ENCODE measurements around the gene GRID2.

GRID2 gene

GRCh38 chr4:92535599-92535998 is 231.8 kb downstream of the GRID2 start:
- no peak for DNase-seq

- no peak for DNase-seq
Observed at GRCh38 chr4:92551616-92552015, 247.8 kb downstream of the GRID2 start.

DNA sequence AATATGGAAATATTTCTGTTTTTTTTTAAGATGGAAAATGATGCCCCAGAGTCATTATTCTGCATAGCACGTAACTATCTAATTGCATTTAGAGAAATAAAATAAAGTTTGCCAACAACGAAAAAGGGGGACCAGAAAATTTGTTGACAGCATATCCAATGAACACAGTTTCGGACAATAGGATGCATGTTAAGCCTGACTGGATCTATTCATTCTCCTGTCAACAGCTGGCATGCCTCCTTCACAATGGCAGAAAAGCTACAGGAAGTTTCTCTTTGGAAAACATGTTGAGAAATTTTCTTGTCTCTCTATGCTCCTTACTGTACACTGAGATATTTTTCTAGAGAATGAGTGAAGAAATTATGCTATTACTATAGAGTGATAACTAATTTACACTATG is 262.5 kb downstream of the GRID2 start:
- no peak for DNase-seq

DNA sequence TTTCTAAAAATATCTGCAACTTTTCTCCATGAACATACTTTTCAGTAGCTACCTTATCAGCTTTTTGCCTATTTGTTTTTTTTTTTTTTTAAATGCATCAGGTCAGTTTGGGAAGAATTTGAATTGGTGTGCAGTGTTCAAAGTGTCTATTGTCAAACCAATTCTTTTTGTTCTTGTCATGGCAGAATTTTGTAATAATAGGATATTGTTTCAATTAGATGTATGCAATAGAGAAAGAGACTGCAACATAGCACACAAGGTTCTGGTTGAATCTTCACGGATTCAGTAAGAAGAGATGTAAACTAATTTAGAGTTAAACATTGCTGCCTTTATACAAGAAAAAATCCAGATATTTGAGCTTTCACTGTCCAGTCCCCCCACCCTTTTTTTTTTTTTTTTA is 277.1 kb downstream of the GRID2 start:
- no peak for DNase-seq

- DNase-seq = no peak
Observed at GRCh38 chr4:92599044-92599443, 295.3 kb downstream of the GRID2 start.

GRCh38 chr4:92600638-92601037 is 296.9 kb downstream of the GRID2 start:
- DNase-seq = no peak

GRCh38 chr4:92606227-92606626 is 302.5 kb downstream of the GRID2 start:
- no peak for DNase-seq

DNA sequence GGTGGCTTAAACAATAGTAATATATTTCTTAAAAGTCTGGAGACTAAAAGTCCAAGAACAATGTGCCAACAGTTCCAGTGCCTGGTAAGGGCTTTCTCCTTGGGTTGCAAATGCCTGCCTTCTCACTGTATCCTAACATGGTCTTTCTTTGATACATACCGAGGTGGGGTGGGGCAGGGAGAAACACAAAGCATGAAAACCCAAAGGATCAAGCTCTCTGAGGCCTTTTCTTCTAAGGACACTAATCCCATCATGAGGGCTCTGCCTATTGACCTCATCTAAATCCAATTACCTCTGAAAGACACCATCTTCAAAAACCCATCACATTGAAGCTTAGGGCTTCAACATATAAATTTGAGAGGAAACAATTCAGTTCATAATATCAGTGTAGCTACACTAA is 311.3 kb downstream of the GRID2 start:
- no peak for DNase-seq

- no peak for DNase-seq
Observed at GRCh38 chr4:92618968-92619367, 315.2 kb downstream of the GRID2 start.

- no peak for DNase-seq
Observed at GRCh38 chr4:92629302-92629701, 325.5 kb downstream of the GRID2 start.

GRCh38 chr4:92634882-92635281 is 331.1 kb downstream of the GRID2 start:
- no peak for DNase-seq

DNA sequence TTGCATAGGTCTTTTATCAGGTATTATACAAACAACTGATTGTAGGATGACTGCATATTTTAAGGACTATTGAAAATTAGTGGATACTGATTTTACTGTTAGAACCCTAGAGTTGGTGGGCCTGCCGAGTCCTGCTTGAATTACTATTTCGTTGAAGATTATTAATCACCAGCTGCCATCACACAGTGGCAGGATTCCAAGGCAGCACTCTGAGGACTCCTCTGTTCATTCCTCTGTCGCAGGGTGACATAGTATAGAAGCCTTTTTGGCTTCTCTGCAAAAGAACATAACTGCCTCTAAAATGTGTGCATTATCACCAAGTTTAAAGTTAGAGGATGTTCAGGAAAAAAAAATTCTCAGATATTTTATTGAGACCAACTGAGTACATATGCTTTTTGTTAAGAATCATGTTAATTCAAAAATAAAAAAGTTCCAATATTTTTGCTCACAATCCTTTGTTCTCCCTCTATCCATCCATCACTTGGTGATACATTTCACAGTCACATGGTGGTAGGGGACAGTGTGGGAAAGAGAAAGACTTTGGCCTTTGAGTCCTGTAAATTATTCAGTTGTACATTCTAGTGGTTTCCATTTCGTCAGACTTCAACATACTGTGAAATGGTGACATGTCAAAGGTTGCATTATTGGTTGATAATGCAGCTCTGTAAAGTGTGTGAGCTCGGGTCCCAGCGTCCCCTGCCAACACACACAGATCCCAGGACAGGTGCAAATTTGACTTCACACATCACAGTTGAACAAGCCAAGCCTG is 332.5 kb downstream of the GRID2 start:
- DNase-seq = no peak

GRCh38 chr4:92641409-92641808 is 337.6 kb downstream of the GRID2 start:
- DNase-seq = no peak

GRCh38 chr4:92646826-92647225 is 343.1 kb downstream of the GRID2 start:
- DNase-seq = no peak

DNA sequence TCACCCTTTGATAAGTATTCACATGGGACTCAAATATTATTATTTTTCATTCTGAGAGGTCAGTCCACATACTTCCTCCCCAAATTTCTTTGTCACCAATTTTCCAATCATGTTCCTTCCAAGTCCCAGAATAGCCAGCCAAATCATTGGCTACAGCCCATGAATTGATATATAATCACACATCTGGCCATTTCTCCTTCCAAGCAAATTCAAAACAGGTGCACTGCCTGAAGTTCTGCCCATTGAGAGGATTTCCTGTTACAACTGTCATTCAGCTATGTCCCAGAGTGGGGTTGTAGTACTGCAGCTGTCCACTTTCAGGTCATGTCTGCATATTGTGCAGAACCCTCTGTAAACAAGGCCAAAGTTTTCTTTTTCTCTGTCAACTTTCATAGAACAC is 347.8 kb downstream of the GRID2 start:
- no peak for DNase-seq

DNA sequence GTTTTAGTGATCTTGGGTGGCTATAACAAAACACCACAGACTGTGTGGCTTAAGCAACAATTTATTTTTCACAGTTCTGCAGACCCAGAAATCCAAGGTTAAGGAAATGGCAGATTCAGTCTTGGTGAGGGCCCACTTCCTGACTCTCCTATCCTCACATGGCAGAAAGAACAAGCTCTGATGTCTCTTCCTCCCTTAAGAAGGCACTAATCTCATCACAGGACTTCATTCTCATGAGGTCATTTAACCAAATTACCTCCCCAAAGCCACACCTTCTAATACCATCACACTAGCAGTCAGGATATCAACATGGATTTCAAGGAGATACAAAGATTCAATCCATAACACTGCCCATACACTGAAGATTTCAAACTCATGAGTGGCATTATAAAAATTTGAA is 350.3 kb downstream of the GRID2 start:
- DNase-seq = no peak

GRCh38 chr4:92657695-92658094 is 353.9 kb downstream of the GRID2 start:
- no peak for DNase-seq

- DNase-seq = no peak
Observed at GRCh38 chr4:92658318-92658717, 354.6 kb downstream of the GRID2 start.

DNA sequence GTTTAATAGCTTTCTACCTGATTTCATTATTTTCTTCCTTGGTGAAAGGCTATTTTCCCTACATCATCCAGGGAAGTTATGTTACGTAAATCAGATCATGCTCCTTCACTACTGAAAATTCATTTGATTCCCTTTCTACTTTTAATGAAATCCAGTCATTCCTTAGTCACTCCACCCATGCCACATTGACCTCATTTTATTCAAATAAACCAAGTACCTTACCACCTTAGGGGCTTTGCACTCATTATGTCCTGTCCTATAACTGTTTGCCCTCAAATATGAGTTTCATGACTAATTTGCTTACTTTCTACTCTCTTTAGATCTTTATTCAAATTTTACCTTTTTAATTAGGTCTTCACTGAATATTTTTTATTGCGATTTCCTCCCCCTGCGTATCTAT is 374.0 kb downstream of the GRID2 start:
- no peak for DNase-seq

GRCh38 chr4:92678292-92678691 is 374.5 kb downstream of the GRID2 start:
- no peak for DNase-seq

- DNase-seq = no peak
Observed at GRCh38 chr4:92679149-92679548, 375.4 kb downstream of the GRID2 start.

DNA sequence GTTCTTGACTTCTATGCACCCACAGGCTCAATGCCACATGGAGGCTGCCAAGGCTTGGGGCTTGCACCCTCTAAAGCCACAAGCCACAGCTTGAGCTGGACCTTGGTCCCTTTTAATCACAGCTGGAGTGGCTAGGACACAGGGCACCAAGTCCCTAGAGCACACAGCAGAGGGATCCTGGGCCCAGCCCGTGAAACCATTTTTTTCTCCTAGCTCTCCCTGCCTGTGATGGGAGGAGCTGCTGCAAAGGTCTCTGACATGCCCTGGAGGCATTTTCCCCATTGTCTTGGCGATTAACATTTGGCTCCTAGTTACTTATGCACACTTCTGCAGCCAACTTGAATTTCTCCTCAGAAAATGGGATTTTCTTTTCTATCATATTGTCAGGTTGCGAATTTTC is 410.9 kb downstream of the GRID2 start:
- DNase-seq = no peak

DNA sequence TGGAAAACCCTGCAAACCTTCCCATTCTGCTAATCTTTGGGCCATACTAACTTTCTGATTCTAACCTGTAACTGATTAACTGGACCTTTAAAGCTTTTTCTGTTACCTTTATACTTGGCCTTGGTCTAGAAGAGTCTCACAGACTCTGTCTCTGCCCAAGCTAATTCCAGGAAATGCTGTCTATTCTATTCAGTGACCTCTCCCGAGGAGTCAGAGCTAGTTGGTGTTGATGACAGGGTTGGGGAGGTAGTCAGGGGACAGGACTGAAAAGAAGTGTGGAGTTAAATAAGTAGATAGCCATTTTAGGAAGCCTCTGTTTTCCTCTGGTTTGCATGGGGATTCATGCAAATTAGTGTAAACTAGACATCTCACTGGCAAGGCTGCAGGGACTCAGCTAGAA is 429.5 kb downstream of the GRID2 start:
- DNase-seq = no peak

DNA sequence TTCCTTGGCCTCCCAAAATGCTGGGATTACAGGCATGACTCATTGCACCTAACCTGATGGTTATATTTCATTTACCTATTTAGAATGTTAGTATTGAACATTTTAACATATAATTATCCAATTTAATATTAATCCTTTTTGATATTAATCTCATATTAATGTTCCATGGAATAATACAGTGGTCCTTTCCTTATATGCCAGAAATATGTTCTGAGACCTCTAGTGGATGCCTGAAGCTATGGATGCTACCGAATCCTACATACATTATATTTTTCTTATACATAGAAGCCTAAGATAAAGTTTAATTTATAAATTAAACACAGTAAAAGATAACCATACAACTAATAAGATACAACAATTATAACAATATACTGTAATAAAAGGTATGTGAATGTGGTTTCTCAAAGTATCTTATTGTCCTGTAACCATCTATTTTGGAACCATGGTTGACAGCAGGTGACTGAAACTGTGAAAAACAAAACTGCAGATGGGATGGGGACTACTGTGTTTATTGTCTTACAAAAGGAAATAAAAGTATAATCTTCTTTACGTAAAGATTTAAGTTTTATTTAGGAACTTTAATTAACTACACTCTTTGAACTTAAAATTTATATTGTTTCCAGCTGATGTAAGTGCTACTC is 431.4 kb downstream of the GRID2 start:
- no peak for DNase-seq

DNA sequence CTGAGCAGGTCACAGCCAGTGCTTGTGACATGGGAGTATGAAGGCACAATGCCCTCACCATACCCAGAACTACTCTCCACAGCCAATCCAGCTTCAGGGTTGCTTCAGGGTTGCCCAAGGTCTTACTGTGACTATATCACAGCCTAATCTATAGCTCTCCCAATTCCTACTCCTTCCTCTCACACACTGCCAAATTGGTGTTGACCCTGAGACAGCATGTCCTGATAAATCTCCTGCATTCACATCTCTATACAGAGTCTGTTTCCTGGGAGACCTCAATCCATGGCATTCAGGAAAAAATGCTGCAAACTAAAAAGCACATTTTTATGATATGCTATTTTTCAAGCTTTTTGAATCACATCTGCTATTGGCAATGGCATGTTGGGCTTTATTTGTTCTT is 456.7 kb downstream of the GRID2 start:
- no peak for DNase-seq
